ENCODE measurements around the gene ADAM22.

ADAM22 gene

DNA sequence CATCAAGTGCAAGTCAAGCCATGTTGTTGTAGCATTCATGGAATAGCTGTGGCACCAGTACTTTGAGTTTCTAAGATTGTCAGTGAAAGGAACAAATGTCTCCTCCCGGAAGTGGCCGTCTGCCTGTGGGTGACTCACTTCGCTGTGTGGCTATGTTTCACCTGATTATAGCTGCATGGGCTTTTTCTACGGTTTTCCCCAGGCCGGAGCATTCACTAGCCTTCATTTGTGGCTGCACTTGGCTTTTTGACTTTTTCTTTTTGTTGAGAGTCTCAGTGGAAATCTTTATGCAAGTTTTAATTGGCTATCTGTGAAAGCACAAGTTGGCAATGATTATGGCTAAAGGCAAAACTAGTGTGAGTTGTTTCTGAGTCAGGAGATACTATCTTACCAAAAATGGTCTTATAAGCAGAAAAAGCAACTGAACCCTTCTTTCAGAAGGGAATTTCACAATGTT, 250.8 kb downstream of the ADAM22 start:
- DNase-seq, result no peak

DNA sequence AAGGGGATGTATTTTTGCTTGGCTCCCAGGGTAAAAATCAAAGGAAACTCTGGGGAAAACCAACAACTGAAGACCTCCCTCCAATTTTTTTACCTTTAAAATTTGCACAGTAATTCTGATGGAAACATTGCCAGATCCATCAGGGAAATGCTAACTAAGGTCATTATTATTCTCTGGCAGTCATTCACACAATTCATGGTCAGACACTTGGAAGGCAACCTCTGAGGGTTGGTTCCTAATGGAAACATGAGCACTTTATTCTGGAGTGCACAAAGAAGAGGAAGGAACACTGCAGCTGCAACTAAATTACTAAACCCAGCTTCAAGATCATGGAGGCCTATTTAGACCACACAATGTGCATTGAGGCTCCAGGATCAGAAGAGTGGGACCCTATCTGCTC, 251.6 kb downstream of the ADAM22 start:
- no peak for DNase-seq

DNA sequence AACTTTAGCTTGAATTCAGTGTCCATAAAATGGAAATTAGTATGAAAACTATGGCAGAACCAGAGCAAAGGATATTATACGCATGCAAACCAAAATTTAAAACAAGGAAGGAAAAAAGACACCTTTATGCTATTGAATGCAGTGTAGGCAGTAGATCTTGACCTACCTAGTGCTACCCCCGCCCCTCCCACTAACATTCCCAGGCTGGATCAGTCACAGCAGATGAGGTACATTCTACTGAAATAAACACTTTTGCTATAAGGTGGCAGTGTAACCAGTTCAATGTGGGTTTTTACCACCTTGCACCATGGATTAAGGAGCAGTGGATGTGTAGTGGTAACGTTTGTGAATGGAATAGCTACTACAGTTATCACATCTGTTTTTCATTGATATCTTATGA, 257.9 kb downstream of the ADAM22 start:
- no peak for DNase-seq

GRCh38 chr7:88200261-88200660, 266.2 kb downstream of the ADAM22 start:
- no peak for DNase-seq

- peak; percentile 51 for DNase-seq
These were observed 266.7 kb downstream of the ADAM22 start for GRCh38 chr7:88200789-88201188.

GRCh38 chr7:88201305-88201704, 267.3 kb downstream of the ADAM22 start:
- no peak for DNase-seq

- no peak for DNase-seq
These were observed 268.2 kb downstream of the ADAM22 start for GRCh38 chr7:88202278-88202677.

DNA sequence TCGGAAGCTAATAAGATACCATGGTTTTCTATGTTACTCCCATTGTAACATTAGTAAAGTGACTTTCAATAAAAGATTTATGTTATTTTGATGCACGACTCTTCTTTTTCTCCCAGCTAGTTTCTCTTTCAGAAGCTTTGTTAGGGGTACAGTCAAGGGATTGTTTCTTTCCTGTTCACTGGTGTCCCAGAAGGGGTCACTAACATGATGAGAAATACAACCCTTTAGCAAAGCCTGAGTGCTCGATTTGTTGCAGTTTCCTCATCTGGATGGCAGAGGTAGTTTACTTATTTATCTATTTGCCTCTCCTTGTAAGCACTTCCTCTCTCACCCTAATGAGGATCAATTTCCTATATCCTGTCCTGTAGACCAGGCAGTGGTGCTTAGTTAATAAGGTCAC, 268.7 kb downstream of the ADAM22 start:
- no peak for DNase-seq

DNA sequence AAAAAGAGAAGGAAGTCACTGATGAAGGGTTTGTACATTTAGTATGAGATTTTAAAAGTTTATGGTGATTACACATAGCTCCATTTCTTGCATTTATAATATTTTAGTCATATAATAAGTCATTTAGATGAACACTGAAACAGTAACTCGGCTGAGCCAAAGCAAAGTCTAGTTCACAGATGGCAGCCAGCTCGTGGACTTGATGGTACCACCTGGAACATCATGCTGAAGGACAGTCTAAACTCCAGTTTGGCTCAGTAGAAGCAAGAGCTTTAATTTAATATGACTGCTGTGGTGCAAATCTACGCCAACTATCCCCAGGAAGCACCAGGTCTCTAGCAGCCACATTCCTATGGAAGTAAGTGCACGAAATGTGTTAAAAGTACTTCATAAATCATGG, 269.4 kb downstream of the ADAM22 start:
- no peak for DNase-seq

DNA sequence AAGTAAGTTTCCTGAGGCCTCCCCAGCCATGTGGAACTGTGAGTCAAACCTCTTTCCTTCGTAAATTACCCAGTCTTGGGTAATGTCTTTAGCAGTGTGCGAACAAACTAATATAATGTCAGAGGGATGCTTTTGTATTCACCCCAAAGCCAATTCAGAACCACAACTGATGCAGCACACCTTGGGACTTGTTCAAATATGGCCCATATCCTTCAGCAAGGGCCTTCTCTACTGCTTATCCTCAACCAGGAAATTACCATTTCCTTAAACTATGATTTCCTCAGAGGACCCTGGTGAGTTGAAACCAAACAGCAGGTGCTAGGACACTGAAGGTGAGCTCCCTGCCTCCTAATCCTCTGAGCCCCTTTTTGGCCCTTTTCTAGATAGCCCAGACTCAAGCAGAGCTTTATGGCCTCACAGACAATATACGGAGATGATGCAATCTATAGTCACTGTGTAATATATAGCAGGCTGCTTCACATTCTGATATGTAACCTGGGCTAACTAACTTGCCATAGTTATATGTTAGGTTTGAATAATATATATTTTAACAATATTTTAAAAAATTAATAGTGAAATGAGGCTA, 270.6 kb downstream of the ADAM22 start:
- DNase-seq, result no peak

GRCh38 chr7:88205179-88205578, 271.1 kb downstream of the ADAM22 start:
- DNase-seq, result no peak

GRCh38 chr7:88206254-88206653, 272.2 kb downstream of the ADAM22 start:
- no peak for DNase-seq

DNA sequence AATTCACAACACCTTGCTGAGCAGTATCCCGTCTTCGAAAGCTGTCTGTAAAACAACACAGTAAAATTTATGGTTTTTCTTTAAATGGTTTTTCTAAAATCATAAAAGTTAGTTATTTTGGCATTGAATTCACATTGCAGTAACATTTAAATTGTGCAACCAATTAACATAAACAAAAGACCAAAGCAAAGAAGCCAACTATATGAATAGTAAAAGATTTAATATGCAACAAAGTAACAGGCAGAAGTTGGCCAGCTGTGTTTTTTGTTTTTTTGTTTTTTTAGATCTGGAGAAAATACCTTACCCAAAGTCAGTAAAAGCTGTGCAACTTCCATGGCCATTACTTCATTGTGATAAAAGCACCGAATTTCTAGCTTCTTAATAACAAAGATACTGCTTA, 274.5 kb downstream of the ADAM22 start:
- DNase-seq, result no peak

DNA sequence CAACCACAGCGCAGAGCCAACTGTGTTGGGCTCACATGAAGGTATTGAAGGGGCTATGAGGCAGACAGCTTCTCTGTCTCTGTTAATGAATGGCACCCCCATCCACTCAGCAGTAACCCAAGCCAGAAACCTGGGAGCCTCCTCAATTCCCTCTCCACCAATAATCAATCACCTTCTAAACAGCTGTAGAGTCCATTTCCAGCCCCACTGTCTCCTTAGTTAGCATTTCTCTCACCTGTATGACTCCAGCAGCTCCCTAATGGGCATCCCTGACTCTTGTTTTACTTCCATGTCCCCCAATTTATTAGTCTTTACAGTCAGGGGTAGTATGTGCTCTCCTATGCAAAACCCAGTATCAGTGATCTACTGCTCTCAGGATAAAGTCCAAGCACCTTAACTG, 278.9 kb downstream of the ADAM22 start:
- no peak for DNase-seq

- no peak for DNase-seq
These were observed 280.4 kb downstream of the ADAM22 start for GRCh38 chr7:88214456-88214855.

DNA sequence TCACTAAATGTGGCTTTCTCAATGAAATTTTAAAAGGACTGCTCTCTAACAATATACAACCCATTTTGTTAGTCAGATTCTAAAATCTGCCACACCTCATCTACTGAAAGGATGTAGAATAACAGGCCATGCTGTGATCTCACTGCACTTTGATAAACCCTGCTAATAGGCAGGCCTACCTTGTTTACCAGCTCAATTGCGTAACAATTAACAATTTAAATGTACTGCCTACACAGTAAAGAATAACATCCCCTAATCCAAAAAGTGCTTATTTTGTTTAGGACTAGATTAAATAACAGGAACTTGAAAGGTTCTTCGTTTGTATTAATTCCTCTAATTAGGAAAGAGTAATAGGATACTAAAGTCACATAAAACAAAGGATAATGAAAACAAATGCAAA, 281.2 kb downstream of the ADAM22 start:
- DNase-seq, result no peak

DNA sequence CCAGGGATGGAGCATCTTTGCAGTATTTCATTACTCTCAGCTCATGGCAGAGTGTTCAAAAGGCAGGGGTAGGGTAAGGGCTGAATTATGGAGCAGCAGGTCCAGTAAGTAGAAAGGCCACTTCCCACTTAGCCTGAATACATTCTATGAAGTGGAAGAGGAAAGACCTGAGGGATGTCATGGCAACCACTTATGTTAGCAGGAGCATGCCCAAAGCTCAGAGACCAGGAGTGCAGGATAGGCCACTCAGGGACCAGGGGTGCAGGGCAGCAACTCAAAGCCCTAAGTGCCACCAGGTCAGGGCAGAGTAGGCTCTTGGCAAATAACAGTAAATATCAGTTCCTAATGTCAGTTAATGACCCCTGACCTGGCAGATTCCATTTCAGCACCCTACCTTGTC, 282.2 kb downstream of the ADAM22 start:
- DNase-seq, result no peak

GRCh38 chr7:88217675-88218428, 283.8 kb downstream of the ADAM22 start:
- DNase-seq, result no peak

DNA sequence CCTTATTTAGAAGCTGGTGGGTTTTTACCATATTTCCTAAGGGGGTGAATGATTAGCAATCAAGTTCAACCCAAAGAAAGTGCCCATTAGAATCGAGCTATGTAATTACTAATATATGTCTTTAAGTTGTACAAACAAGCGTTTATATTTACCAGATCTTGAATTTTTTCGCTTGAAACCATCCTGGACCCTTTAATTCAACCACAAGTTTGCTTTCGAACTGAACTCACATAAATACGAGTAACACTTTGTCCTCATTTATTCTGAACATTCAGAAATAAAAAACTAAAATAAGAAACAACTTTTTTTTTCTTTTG, 284.3 kb downstream of the ADAM22 start:
- DNase-seq, result no peak

GRCh38 chr7:88218836-88219605, 285.0 kb downstream of the ADAM22 start:
- peak; percentile 38 for DNase-seq

DNA sequence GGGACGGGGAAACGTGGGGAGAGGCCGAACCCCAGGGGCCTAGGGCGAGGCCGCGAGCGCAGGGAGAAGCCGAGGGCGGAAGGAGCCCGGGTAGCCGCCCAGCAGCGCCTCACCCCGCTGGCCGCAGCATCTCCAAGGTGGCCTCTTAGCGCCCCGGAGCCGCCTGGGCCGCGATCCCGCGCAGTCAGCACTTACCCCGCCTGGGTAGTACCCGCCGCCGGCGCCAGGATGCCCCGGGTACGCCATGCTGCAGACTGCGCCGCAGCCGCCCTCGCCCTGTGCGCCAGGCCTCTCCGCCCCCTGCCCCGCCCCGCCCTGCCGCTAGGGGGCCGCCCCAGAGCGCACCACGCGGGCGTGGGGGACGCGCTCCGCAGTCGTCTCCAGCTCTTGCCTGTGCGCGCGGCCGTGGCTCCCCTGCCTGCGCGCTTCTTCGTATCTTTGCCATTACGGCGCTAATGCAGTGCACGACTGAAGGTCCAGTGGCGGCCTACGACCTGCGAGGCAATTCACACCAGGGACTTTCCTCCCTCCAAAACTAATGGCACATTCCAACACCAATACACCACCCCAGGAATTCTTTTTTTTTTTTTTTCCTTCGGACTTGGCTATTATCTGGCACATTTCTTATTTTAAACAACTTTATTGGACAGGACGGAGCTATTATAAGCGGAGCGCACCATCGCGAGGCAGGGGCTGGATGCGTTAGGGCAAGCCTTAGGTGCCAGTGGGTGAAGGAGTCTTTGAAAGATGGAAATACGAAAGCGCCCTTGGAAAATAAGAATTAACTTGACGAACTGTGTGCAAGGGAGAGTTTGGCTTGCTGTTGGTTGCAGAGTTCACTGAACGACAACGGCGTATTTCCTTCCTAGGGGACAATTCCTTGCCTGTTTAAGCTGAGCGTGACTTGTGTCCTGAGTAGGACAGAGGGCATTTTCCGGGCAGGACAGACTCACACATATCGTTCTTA, 286.0 kb downstream of the ADAM22 start, which contains the start of gene SRI:
SRI (minus strand) TSS at position 258 of the 967 bp plus-strand sequence; CDS start at position 246, 12 bp downstream.
- peak; percentile 59 for DNase-seq

- no peak for DNase-seq
These were observed 289.2 kb downstream of the ADAM22 start for GRCh38 chr7:88223265-88223664.
